ENCODE data around the gene TXNDC11. TPM values are rescaled to one million over a fixed set of nuclear protein-coding genes. Genes with fewer than 3 reads are reported as not detected.

TXNDC11 gene
- total and polyA plus RNA-seq, 9 of the 15 experiments (the other 6 are each of a cell fraction or from before 2014, with no cell fraction given), result 0.66 to 32.6 (median 26.2) TPM

- TF ChIP-seq NR3C1 (CRISPR knock-in tag; IDR thresholded peaks at IDR 0.05) (no peak), ZNF274 (IDR thresholded peaks at IDR 0.05; ENCODE audit: borderline replicate concordance, low read depth, low read length) (no peak), PREB (CRISPR knock-in tag; IDR thresholded peaks at IDR 0.05) (no peak), BRF1 (IDR thresholded peaks at IDR 0.05; ENCODE audit: borderline replicate concordance, extremely low read depth, insufficient read length) (no peak), DIDO1 (tag; IDR thresholded peaks at IDR 0.05; ENCODE audit: low read depth) (no peak), ZNF146 (CRISPR knock-in tag; IDR thresholded peaks at IDR 0.05; ENCODE audit: unreplicated experiment) (no peak), ZNF121 (CRISPR knock-in tag; conservative IDR thresholded peaks at IDR 0.05) (no peak)
Measured at GRCh38 chr16:11719171-11719570, 23.5 kb downstream of the TXNDC11 start (continued).

- H3K4me2 ChIP-seq (ENCODE audit: insufficient read depth, low read length), result no peak overlapping the region
- in situ Hi-C loops (cut with MboI), result no loop called here
Measured at GRCh38 chr16:11717811-11718210, 24.8 kb downstream of the TXNDC11 start.

More at GRCh38 chr16:11717811-11718210, 24.8 kb downstream of the TXNDC11 start:
- Histone ChIP-seq H4K20me1 (replicated peaks; ENCODE audit: control insufficient read depth, insufficient read depth, low read length) (no peaks in the 10 kb centered on the region), H3K79me2 (ENCODE audit: control insufficient read depth, insufficient read depth, low read length) (no peaks in the 10 kb centered on the region), H3K9me3 (replicated peaks; ENCODE audit: control insufficient read depth, insufficient read depth, low read depth, low read length) (no peaks in the 10 kb centered on the region), H2AFZ (ENCODE audit: low read depth, low read length) (no peak overlapping the region), H3K9me1 (ENCODE audit: control insufficient read depth, insufficient read depth, low read length) (no peaks in the 10 kb centered on the region), H3K36me3 (ENCODE audit: control insufficient read depth, insufficient read depth, low read length) (peaks cover 73% of the 10 kb centered on the region), H3K4me3 (no peak overlapping the region), H3K9ac (ENCODE audit: insufficient read depth in 1 of 2, low read depth in 2 of 2, low read length in 2 of 2) (no peak overlapping the region), H3K4me1 (replicated peaks in 1 of 2; ENCODE audit: control insufficient read depth in 2 of 2, insufficient read depth in 2 of 2, low read length in 2 of 2) (no peaks in the 10 kb centered on the region), H3K27ac (ENCODE audit: extremely low read depth, low read depth, low read length) (no peak overlapping the region), H3K27me3 (ENCODE audit: control insufficient read depth in 2 of 2, insufficient read depth in 2 of 2, low read length in 2 of 2) (no peaks in the 10 kb centered on the region)
- BruUV-seq (replicated peaks), result no TSS peak
- FAIRE-seq (no peak), ATAC-seq (no peak), DNase-seq (ENCODE audit: extremely low read depth in 1 of 4, low spot score in 3 of 4) (no peak)
- POLR2A ChIA-PET, result interaction anchor here (0.6 to 1.6 kb wide), 4 partner anchors 9 to 25 kb away, joined by 3 to 6 read pairs (median 4); partner anchors contain the start of gene TXNDC11
- TF ChIP-seq ZBTB8A (IDR thresholded peaks at IDR 0.05; ENCODE audit: partially characterized antibody) (no peak), SMARCA5 (IDR thresholded peaks at IDR 0.05) (no peak), ID3 (CRISPR knock-in tag; IDR thresholded peaks at IDR 0.05) (no peak), ID3 (tag; IDR thresholded peaks at IDR 0.05) (no peak), TAF9B (IDR thresholded peaks at IDR 0.05; ENCODE audit: partially characterized antibody) (no peak), MNT (conservative IDR thresholded peaks at IDR 0.05) (no peak)
- WGBS (ENCODE audit: insufficient coverage, low coverage, missing lambda C conversion rate), result 88% methylated on average over 5 of the region's 5 CpGs
- intact Hi-C loops (cut with micrococcal nuclease), result no loop called here
- CTCF ChIA-PET (ENCODE audit: low intra/inter-chr PET ratio), result no interaction called here
